HepG2 (cell line): ENCODE measurements around the gene TNFSF8.

ENCODE experiments used
- CTCF ChIP-seq: sonication (generic); formaldehyde crosslinking; IDR thresholded peaks from 2 replicates; pipeline ENCODE4 v1.5.0; 2020; ENCODE audit warnings: mild to moderate bottlenecking, missing genetic modification reagents, moderate library complexity
- FOXM1 ChIP-seq: sonication (generic); formaldehyde crosslinking; IDR thresholded peaks from 2 replicates; pipeline ENCODE4 v1.5.0; 2020; ENCODE audit warnings: missing genetic modification reagents
- GABPB1 ChIP-seq: IDR thresholded peaks from 2 replicates; pipeline ENCODE4 v1.6.1; 2016; ENCODE audit warnings: mild to moderate bottlenecking, missing genetic modification reagents, moderate library complexity, missing compliant biosample characterization
- GZF1 ChIP-seq: sonication (generic); formaldehyde crosslinking; IDR thresholded peaks from 2 replicates; pipeline ENCODE4 v1.5.1; 2020; ENCODE audit warnings: mild to moderate bottlenecking, missing genetic modification reagents
- HIVEP1 ChIP-seq: sonication (generic); formaldehyde crosslinking; IDR thresholded peaks from 2 replicates; pipeline ENCODE4 v1.4.0; 2020; ENCODE audit warnings: mild to moderate bottlenecking, missing genetic modification reagents
- JUNB ChIP-seq: sonication (generic); formaldehyde crosslinking; IDR thresholded peaks from 2 replicates; pipeline ENCODE4 v1.8.0; 2022; ENCODE audit warnings: missing genetic modification reagents, mild to moderate bottlenecking, borderline replicate concordance
- JUND ChIP-seq: sonication (generic); formaldehyde crosslinking; IDR thresholded peaks from 2 replicates; pipeline ENCODE4 v1.8.0; 2022; ENCODE audit warnings: mild to moderate bottlenecking, missing genetic modification reagents
- MYC ChIP-seq: sonication (generic); formaldehyde crosslinking; IDR thresholded peaks from 2 replicates; pipeline ENCODE4 v1.9.0; 2021; ENCODE audit warnings: missing genetic modification reagents, borderline replicate concordance
- POLR2AphosphoS5 ChIP-seq: IDR thresholded peaks from 2 replicates; pipeline ENCODE4 v1.6.1; 2012; ENCODE audit warnings: low read depth, low read length
- SNAPC2 ChIP-seq: sonication (generic); formaldehyde crosslinking; IDR thresholded peaks from 2 replicates; pipeline ENCODE4 v1.8.1; 2022; ENCODE audit warnings: mild to moderate bottlenecking, missing genetic modification reagents
- SYNCRIP ChIP-seq: fragments of 200-400 bp; formaldehyde crosslinking; IDR thresholded peaks from 2 replicates; pipeline ENCODE4 v1.6.1; 2018; ENCODE audit warnings: mild to moderate bottlenecking, low read depth, low read length; ENCODE audit not compliant: insufficient read depth
- TAF1 ChIP-seq: sonication (generic); formaldehyde crosslinking; IDR thresholded peaks from 2 replicates; pipeline ENCODE4 v1.4.0; 2020; ENCODE audit warnings: missing genetic modification reagents
- TGIF2 ChIP-seq: IDR thresholded peaks from 2 replicates; pipeline ENCODE4 v1.6.1; 2016; ENCODE audit warnings: control low read depth, missing compliant biosample characterization

GRCh38 chr9:114861922-114862605, 68.3 kb downstream of the TNFSF8 start:
- TF ChIP-seq CTCF (CRISPR knock-in tag) (no peak), HIVEP1 (CRISPR knock-in tag) (no peak), POLR2AphosphoS5 (no peak), SYNCRIP (no peak), GZF1 (CRISPR knock-in tag) (no peak), SNAPC2 (no peak), FOXM1 (CRISPR knock-in tag) (no peak), GABPB1 (CRISPR knock-in tag) (no peak), JUNB (CRISPR knock-in tag) (no peak), JUND (CRISPR knock-in tag) (no peak), TAF1 (CRISPR knock-in tag) (no peak), TGIF2 (CRISPR knock-in tag) (no peak), MYC (no peak)
